GM18505 (cell line): ENCODE data around the gene ALLC.
"Not testable (repeated sequence)": the region's sequence is repeated elsewhere in the genome, so short reads cannot be mapped to it uniquely, and the experiment has no call there.

Source experiments
- ATAC-seq: cut with Tn5 transposase; IDR thresholded peaks from one replicate; pipeline ENCODE4 v1.9.1; 2021; ENCODE audit not compliant: unreplicated experiment
- POLR2A ChIP-seq: IDR thresholded peaks from 4 replicates; pipeline ENCODE4 v1.6.1; 2011; ENCODE audit warnings: borderline replicate concordance; ENCODE audit not compliant: insufficient read depth, insufficient read length; ENCODE audit errors: extremely low read depth

Gene ALLC

GRCh38 chr2:3657881-3658280, at the start of gene ALLC:
Gene ALLC, plus strand, starts transcription at chr2:3658200. Its CDS starts 12,958 bp downstream, at chr2:3671158.
- ATAC-seq: no peak
- no peak for TF ChIP-seq POLR2A

GRCh38 chr2:3608373-3609278, 49.4 kb upstream of the ALLC start:
- no peak for TF ChIP-seq POLR2A
- ATAC-seq: no peak

GRCh38 chr2:3609279-3609673, 48.7 kb upstream of the ALLC start:
- peak; percentile 59 for ATAC-seq

GRCh38 chr2:3610415-3610814, 47.6 kb upstream of the ALLC start:
- no peak for ATAC-seq

GRCh38 chr2:3610881-3611505, 47.0 kb upstream of the ALLC start:
- no peak for ATAC-seq

More at GRCh38 chr2:3610415-3610814, 47.6 kb upstream of the ALLC start:
- TF ChIP-seq POLR2A: no peak

GRCh38 chr2:3611589-3611988, 46.4 kb upstream of the ALLC start:
- no peak for TF ChIP-seq POLR2A
- ATAC-seq: no peak

More at GRCh38 chr2:3610881-3611505, 47.0 kb upstream of the ALLC start:
- no peak for TF ChIP-seq POLR2A

- TF ChIP-seq POLR2A: no peak
- ATAC-seq: no peak
Observed at GRCh38 chr2:3612639-3613523, 45.1 kb upstream of the ALLC start.

GRCh38 chr2:3613524-3613905, 44.5 kb upstream of the ALLC start:
- no peak for ATAC-seq
- TF ChIP-seq POLR2A: no peak

GRCh38 chr2:3614743-3615142, 43.3 kb upstream of the ALLC start:
- ATAC-seq: not testable (repeated sequence)

GRCh38 chr2:3615541-3616200, 42.3 kb upstream of the ALLC start:
- not testable (repeated sequence) for ATAC-seq

- ATAC-seq: not testable (repeated sequence)
Observed at GRCh38 chr2:3616435-3617197, 41.4 kb upstream of the ALLC start.

- no peak for ATAC-seq
- no peak for TF ChIP-seq POLR2A
Observed at GRCh38 chr2:3617198-3617890, 40.7 kb upstream of the ALLC start.
